WTC11 (cell line): ENCODE data around the gene XIRP1. TPM values are rescaled to one million over a fixed set of nuclear protein-coding genes. Genes with fewer than 3 reads are reported as not detected.

ENCODE experiments used
- ATAC-seq: fragments of 200-7000 bp; cut with Tn5 transposase; 2 replicates; pipeline ENCODE4 v1.10.0; 2021; ENCODE audit warnings: mild to moderate bottlenecking, moderate library complexity
- CTCF ChIA-PET: fragments of 300-600 bp; sonication (Branson Sonifier 250); formaldehyde crosslinking; loops from one replicate; lab custom pipeline; 2021; ENCODE audit warnings: antibody characterized with exemption; lab: Charles Lee
- POLR2A ChIA-PET: fragments of 350-600 bp; sonication (Branson Sonifier 250); formaldehyde crosslinking; loops from one replicate; lab custom pipeline; 2021; ENCODE audit warnings: antibody characterized with exemption; lab: Charles Lee
- DNase-seq: peaks from one replicate; pipeline ENCODE4 v3.0.0; 2021; ENCODE audit warnings: low spot score
- H3K27ac Mint-ChIP-seq: 2 replicates; pipeline ENCODE4 v1.8.0; 2021; ENCODE audit warnings: mixed read lengths
- H3K27me3 Mint-ChIP-seq: 2 replicates; pipeline ENCODE4 v1.8.0; 2021; ENCODE audit warnings: low read depth, mild to moderate bottlenecking, moderate library complexity, mixed read lengths
- H3K36me3 Mint-ChIP-seq: 2 replicates; pipeline ENCODE4 v1.8.0; 2021; ENCODE audit warnings: mixed read lengths
- H3K4me1 Mint-ChIP-seq: 2 replicates; pipeline ENCODE4 v1.8.0; 2022; ENCODE audit warnings: mixed read lengths
- H3K4me3 Mint-ChIP-seq: 2 replicates; pipeline ENCODE4 v1.8.0; 2021; ENCODE audit warnings: mild to moderate bottlenecking, moderate library complexity, mixed read lengths
- H3K9me3 Mint-ChIP-seq: 2 replicates; pipeline ENCODE4 v1.8.0; 2021; ENCODE audit warnings: mixed read lengths
- CBFB ChIP-seq: sonication (generic); formaldehyde crosslinking; IDR thresholded peaks from 2 replicates; pipeline ENCODE4 v1.8.1; 2022; ENCODE audit warnings: mild to moderate bottlenecking, low read depth, missing genetic modification reagents
- EMX1 ChIP-seq: fragments of 250-450 bp; sonication (Bioruptor Pico); IDR thresholded peaks from 2 replicates; pipeline ENCODE4 v1.8.0; 2021; ENCODE audit warnings: mild to moderate bottlenecking
- ETV6 ChIP-seq: sonication (generic); formaldehyde crosslinking; IDR thresholded peaks from 2 replicates; pipeline ENCODE4 v1.8.1; 2022; ENCODE audit warnings: mild to moderate bottlenecking, missing genetic modification reagents
- IRF2 ChIP-seq: sonication (generic); formaldehyde crosslinking; IDR thresholded peaks from 2 replicates; pipeline ENCODE4 v1.8.0; 2022; ENCODE audit warnings: low read depth, missing genetic modification reagents, borderline replicate concordance
- MXD4 ChIP-seq: fragments of 250-450 bp; sonication (Bioruptor Pico); IDR thresholded peaks from 2 replicates; pipeline ENCODE4 v1.8.0; 2021; ENCODE audit warnings: mild to moderate bottlenecking, moderate library complexity, borderline replicate concordance
- NFYB ChIP-seq: sonication (generic); formaldehyde crosslinking; conservative IDR thresholded peaks from 2 replicates; pipeline ENCODE4 v1.8.0; 2022; ENCODE audit warnings: low read depth, missing genetic modification reagents
- SMAD3 ChIP-seq: sonication (generic); formaldehyde crosslinking; IDR thresholded peaks from 2 replicates; pipeline ENCODE4 v1.8.0; 2022; ENCODE audit warnings: missing genetic modification reagents, mild to moderate bottlenecking, borderline replicate concordance
- ZNF121 ChIP-seq: sonication (generic); formaldehyde crosslinking; IDR thresholded peaks from 2 replicates; pipeline ENCODE4 v1.8.0; 2023; ENCODE audit warnings: missing genetic modification reagents
- ZNF138 ChIP-seq: sonication (generic); formaldehyde crosslinking; conservative IDR thresholded peaks from 2 replicates; pipeline ENCODE4 v1.8.1; 2022; ENCODE audit warnings: mild to moderate bottlenecking, moderate library complexity, missing genetic modification reagents
- ZNF396 ChIP-seq: fragments of 250-450 bp; sonication (Bioruptor Pico); IDR thresholded peaks from 2 replicates; pipeline ENCODE4 v1.8.0; 2021; ENCODE audit warnings: mild to moderate bottlenecking, moderate library complexity, borderline replicate concordance
- ZNF416 ChIP-seq: fragments of 250-450 bp; sonication (Bioruptor Pico); IDR thresholded peaks from 2 replicates; pipeline ENCODE4 v1.9.0; 2021; ENCODE audit warnings: mild to moderate bottlenecking, inconsistent platforms
- total RNA-seq: library from RNA; stranded (reverse); gene quantifications from 3 replicates; pipeline ENCODE4 v1.2.3, GENCODE V29; 2021
- TF ChIP-seq, protein P1 (sequence below): fragments of 250-450 bp; sonication (Bioruptor Pico); IDR thresholded peaks from 2 replicates; pipeline ENCODE4 v1.9.0; 2021; ENCODE audit warnings: mild to moderate bottlenecking
- TF ChIP-seq, protein P2 (sequence below): sonication (generic); formaldehyde crosslinking; IDR thresholded peaks from 2 replicates; pipeline ENCODE4 v1.8.1; 2022; ENCODE audit warnings: missing genetic modification reagents, borderline replicate concordance
- TF ChIP-seq, protein P3 (sequence below): sonication (generic); formaldehyde crosslinking; IDR thresholded peaks from 2 replicates; pipeline ENCODE4 v1.8.1; 2023; ENCODE audit warnings: mild to moderate bottlenecking, missing genetic modification reagents, moderate library complexity
- TF ChIP-seq, protein P4 (sequence below): sonication (generic); formaldehyde crosslinking; IDR thresholded peaks from 2 replicates; pipeline ENCODE4 v1.8.0; 2023; ENCODE audit warnings: missing genetic modification reagents, mild to moderate bottlenecking, borderline replicate concordance
- TF ChIP-seq, protein P5 (sequence below): sonication (generic); formaldehyde crosslinking; IDR thresholded peaks from 2 replicates; pipeline ENCODE4 v1.8.1; 2023; ENCODE audit warnings: mild to moderate bottlenecking, moderate library complexity, missing genetic modification reagents
- TF ChIP-seq, protein P6 (sequence below): fragments of 200-600 bp; IDR thresholded peaks from 2 replicates; pipeline ENCODE4 v1.8.0; 2022; ENCODE audit warnings: antibody characterized with exemption
- TF ChIP-seq, protein P7 (sequence below): fragments of 250-450 bp; sonication (Bioruptor Pico); IDR thresholded peaks from 2 replicates; pipeline ENCODE4 v1.8.0; 2021; ENCODE audit warnings: mild to moderate bottlenecking
- TF ChIP-seq, protein P8 (sequence below): sonication (generic); formaldehyde crosslinking; IDR thresholded peaks from 2 replicates; pipeline ENCODE4 v1.8.1; 2022; ENCODE audit warnings: mild to moderate bottlenecking, missing genetic modification reagents, moderate library complexity, borderline replicate concordance

The XIRP1 gene
- total RNA-seq, 1 experiment from 2014 or later: not detected

DNA sequence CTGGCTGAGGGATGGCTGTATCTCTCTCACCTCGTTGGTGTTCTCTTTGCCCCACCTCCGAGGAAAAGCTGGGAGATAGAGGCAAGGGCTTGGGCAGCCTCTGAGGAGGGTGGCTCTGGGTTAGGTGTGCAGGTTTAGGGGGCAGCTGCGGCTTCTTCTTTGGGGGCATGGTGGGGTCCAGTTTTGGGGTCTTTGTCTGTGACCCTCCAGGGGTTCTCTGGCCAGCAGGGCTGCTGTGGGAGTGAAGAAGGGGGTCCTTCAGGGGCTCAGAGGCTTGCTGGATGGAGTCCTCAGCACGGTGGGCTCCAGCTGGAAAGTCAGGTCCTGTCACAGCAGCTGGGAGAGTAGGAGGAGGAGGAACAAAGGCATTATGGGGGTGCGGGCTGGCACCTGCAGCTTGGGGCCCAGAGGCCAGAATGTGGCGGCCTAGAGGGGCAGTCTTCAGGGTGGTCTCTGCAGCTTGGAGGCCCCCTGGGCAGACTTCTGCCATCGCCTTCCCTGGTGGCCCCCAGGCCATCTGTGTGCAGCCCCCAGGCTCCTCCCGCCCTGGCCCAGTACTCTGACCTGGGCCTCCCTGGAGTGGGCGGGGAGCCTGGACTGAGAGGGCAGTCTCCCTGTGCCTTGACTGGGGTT is 7.0 kb downstream of the XIRP1 start (continued):
- TF ChIP-seq ETV6 (CRISPR knock-in tag) (no peak), ZNF416 (CRISPR knock-in tag) (no peak), ZNF138 (CRISPR knock-in tag) (no peak), IRF2 (CRISPR knock-in tag) (no peak), CBFB (CRISPR knock-in tag) (no peak), NFYB (CRISPR knock-in tag) (no peak)
- TF ChIP-seq, protein P1, sequence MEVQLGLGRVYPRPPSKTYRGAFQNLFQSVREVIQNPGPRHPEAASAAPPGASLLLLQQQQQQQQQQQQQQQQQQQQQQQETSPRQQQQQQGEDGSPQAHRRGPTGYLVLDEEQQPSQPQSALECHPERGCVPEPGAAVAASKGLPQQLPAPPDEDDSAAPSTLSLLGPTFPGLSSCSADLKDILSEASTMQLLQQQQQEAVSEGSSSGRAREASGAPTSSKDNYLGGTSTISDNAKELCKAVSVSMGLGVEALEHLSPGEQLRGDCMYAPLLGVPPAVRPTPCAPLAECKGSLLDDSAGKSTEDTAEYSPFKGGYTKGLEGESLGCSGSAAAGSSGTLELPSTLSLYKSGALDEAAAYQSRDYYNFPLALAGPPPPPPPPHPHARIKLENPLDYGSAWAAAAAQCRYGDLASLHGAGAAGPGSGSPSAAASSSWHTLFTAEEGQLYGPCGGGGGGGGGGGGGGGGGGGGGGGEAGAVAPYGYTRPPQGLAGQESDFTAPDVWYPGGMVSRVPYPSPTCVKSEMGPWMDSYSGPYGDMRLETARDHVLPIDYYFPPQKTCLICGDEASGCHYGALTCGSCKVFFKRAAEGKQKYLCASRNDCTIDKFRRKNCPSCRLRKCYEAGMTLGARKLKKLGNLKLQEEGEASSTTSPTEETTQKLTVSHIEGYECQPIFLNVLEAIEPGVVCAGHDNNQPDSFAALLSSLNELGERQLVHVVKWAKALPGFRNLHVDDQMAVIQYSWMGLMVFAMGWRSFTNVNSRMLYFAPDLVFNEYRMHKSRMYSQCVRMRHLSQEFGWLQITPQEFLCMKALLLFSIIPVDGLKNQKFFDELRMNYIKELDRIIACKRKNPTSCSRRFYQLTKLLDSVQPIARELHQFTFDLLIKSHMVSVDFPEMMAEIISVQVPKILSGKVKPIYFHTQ (CRISPR knock-in tag): no peak
- TF ChIP-seq, protein P2, sequence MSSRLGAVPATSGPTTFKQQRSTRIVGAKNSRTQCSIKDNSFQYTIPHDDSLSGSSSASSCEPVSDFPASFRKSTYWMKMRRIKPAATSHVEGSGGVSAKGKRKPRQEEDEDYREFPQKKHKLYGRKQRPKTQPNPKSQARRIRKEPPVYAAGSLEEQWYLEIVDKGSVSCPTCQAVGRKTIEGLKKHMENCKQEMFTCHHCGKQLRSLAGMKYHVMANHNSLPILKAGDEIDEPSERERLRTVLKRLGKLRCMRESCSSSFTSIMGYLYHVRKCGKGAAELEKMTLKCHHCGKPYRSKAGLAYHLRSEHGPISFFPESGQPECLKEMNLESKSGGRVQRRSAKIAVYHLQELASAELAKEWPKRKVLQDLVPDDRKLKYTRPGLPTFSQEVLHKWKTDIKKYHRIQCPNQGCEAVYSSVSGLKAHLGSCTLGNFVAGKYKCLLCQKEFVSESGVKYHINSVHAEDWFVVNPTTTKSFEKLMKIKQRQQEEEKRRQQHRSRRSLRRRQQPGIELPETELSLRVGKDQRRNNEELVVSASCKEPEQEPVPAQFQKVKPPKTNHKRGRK (CRISPR knock-in tag): no peak
- TF ChIP-seq, protein P3, sequence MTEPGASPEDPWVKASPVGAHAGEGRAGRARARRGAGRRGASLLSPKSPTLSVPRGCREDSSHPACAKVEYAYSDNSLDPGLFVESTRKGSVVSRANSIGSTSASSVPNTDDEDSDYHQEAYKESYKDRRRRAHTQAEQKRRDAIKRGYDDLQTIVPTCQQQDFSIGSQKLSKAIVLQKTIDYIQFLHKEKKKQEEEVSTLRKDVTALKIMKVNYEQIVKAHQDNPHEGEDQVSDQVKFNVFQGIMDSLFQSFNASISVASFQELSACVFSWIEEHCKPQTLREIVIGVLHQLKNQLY: no peak
- TF ChIP-seq, protein P4, sequence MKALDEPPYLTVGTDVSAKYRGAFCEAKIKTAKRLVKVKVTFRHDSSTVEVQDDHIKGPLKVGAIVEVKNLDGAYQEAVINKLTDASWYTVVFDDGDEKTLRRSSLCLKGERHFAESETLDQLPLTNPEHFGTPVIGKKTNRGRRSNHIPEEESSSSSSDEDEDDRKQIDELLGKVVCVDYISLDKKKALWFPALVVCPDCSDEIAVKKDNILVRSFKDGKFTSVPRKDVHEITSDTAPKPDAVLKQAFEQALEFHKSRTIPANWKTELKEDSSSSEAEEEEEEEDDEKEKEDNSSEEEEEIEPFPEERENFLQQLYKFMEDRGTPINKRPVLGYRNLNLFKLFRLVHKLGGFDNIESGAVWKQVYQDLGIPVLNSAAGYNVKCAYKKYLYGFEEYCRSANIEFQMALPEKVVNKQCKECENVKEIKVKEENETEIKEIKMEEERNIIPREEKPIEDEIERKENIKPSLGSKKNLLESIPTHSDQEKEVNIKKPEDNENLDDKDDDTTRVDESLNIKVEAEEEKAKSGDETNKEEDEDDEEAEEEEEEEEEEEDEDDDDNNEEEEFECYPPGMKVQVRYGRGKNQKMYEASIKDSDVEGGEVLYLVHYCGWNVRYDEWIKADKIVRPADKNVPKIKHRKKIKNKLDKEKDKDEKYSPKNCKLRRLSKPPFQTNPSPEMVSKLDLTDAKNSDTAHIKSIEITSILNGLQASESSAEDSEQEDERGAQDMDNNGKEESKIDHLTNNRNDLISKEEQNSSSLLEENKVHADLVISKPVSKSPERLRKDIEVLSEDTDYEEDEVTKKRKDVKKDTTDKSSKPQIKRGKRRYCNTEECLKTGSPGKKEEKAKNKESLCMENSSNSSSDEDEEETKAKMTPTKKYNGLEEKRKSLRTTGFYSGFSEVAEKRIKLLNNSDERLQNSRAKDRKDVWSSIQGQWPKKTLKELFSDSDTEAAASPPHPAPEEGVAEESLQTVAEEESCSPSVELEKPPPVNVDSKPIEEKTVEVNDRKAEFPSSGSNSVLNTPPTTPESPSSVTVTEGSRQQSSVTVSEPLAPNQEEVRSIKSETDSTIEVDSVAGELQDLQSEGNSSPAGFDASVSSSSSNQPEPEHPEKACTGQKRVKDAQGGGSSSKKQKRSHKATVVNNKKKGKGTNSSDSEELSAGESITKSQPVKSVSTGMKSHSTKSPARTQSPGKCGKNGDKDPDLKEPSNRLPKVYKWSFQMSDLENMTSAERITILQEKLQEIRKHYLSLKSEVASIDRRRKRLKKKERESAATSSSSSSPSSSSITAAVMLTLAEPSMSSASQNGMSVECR (CRISPR knock-in tag): no peak
- TF ChIP-seq, all 79 proteins: peak for 0

DNA sequence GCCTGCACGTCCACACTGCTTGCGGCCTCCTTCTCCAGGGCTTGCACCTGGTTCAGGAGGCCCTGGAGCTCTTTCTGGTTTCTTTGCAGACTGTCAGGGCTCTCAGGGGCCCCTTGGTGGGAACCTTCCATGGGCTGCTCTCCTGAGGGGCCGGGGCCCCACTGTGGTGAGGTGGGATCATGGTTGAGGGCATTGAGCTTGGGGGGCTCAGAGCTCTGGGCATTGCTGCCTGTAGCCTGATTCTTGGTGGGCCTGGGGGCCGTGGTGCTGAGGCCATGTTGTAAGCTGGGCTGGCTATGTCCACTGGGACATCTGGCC is 7.5 kb downstream of the XIRP1 start:
- DNase-seq: no peak
- H3K27me3 Mint-ChIP-seq: peaks cover 7% of the 10 kb centered on the region
- H3K9me3 Mint-ChIP-seq: no peaks in the 10 kb centered on the region
- ATAC-seq: no peak
- ChIA-PET CTCF (interaction anchor here (0.7 to 4.8 kb wide), 3 partner anchors 23 to 193 kb away, joined by 3 to 53 read pairs (median 3); no protein-coding TSS in a partner anchor), POLR2A (interaction anchor here (0.5 to 1.1 kb wide), 2 partner anchors 12 to 30 kb away, joined by 4 read pairs; no protein-coding TSS in a partner anchor)
- H3K4me1 Mint-ChIP-seq: peaks cover 22% of the 10 kb centered on the region
- no peak overlapping the region for H3K27ac Mint-ChIP-seq
- no peak overlapping the region for H3K4me3 Mint-ChIP-seq
- H3K36me3 Mint-ChIP-seq: no peaks in the 10 kb centered on the region
- TF ChIP-seq ZNF396 (CRISPR knock-in tag): no peak
- TF ChIP-seq, protein P5, sequence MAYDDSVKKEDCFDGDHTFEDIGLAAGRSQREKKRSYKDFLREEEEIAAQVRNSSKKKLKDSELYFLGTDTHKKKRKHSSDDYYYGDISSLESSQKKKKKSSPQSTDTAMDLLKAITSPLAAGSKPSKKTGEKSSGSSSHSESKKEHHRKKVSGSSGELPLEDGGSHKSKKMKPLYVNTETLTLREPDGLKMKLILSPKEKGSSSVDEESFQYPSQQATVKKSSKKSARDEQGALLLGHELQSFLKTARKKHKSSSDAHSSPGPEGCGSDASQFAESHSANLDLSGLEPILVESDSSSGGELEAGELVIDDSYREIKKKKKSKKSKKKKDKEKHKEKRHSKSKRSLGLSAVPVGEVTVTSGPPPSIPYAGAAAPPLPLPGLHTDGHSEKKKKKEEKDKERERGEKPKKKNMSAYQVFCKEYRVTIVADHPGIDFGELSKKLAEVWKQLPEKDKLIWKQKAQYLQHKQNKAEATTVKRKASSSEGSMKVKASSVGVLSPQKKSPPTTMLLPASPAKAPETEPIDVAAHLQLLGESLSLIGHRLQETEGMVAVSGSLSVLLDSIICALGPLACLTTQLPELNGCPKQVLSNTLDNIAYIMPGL (CRISPR knock-in tag): no peak
- TF ChIP-seq EMX1 (CRISPR knock-in tag): no peak
- TF ChIP-seq, protein P6, sequence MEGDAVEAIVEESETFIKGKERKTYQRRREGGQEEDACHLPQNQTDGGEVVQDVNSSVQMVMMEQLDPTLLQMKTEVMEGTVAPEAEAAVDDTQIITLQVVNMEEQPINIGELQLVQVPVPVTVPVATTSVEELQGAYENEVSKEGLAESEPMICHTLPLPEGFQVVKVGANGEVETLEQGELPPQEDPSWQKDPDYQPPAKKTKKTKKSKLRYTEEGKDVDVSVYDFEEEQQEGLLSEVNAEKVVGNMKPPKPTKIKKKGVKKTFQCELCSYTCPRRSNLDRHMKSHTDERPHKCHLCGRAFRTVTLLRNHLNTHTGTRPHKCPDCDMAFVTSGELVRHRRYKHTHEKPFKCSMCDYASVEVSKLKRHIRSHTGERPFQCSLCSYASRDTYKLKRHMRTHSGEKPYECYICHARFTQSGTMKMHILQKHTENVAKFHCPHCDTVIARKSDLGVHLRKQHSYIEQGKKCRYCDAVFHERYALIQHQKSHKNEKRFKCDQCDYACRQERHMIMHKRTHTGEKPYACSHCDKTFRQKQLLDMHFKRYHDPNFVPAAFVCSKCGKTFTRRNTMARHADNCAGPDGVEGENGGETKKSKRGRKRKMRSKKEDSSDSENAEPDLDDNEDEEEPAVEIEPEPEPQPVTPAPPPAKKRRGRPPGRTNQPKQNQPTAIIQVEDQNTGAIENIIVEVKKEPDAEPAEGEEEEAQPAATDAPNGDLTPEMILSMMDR: no peak
- no peak for TF ChIP-seq NFYB (CRISPR knock-in tag)
- no peak for TF ChIP-seq ZNF121 (CRISPR knock-in tag)
- TF ChIP-seq ZNF138 (CRISPR knock-in tag): no peak
- no peak for TF ChIP-seq MXD4 (CRISPR knock-in tag)
- no peak for TF ChIP-seq SMAD3 (CRISPR knock-in tag)
- TF ChIP-seq, protein P7, sequence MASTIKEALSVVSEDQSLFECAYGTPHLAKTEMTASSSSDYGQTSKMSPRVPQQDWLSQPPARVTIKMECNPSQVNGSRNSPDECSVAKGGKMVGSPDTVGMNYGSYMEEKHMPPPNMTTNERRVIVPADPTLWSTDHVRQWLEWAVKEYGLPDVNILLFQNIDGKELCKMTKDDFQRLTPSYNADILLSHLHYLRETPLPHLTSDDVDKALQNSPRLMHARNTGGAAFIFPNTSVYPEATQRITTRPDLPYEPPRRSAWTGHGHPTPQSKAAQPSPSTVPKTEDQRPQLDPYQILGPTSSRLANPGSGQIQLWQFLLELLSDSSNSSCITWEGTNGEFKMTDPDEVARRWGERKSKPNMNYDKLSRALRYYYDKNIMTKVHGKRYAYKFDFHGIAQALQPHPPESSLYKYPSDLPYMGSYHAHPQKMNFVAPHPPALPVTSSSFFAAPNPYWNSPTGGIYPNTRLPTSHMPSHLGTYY: no peak
- TF ChIP-seq, protein P8, sequence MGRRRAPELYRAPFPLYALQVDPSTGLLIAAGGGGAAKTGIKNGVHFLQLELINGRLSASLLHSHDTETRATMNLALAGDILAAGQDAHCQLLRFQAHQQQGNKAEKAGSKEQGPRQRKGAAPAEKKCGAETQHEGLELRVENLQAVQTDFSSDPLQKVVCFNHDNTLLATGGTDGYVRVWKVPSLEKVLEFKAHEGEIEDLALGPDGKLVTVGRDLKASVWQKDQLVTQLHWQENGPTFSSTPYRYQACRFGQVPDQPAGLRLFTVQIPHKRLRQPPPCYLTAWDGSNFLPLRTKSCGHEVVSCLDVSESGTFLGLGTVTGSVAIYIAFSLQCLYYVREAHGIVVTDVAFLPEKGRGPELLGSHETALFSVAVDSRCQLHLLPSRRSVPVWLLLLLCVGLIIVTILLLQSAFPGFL: no peak
